DMS53 (cell line): ENCODE results near the gene CABP7.

ENCODE experiments used
- DNase-seq: peaks from one replicate; lab custom pipeline; 2025; lab: John Stamatoyannopoulos, UW

Gene CABP7

GRCh38 chr22:29722587-29722986, 2.8 kb downstream of the CABP7 start:
- DNase-seq = no peak

GRCh38 chr22:29723766-29724165, 4.0 kb downstream of the CABP7 start:
- no peak for DNase-seq

GRCh38 chr22:29724843-29725242, 5.0 kb downstream of the CABP7 start:
- DNase-seq = no peak

GRCh38 chr22:29726106-29726505, 6.3 kb downstream of the CABP7 start:
- no peak for DNase-seq

- DNase-seq = no peak
Observed at GRCh38 chr22:29726512-29727130, 6.8 kb downstream of the CABP7 start.

- peak; percentile 20 for DNase-seq
Observed at GRCh38 chr22:29727131-29727523, 7.3 kb downstream of the CABP7 start.

- DNase-seq = no peak
Observed at GRCh38 chr22:29729161-29729560, 9.4 kb downstream of the CABP7 start.

- no peak for DNase-seq
Observed at GRCh38 chr22:29731058-29731850, 11.5 kb downstream of the CABP7 start.

- DNase-seq = no peak
Observed at GRCh38 chr22:29732883-29733282, 13.1 kb downstream of the CABP7 start.

- DNase-seq = no peak
Observed at GRCh38 chr22:29733362-29734201, 13.8 kb downstream of the CABP7 start.

GRCh38 chr22:29734406-29734805, 14.6 kb downstream of the CABP7 start:
- DNase-seq = no peak

GRCh38 chr22:29734838-29735237, 15.0 kb downstream of the CABP7 start:
- DNase-seq = no peak

- DNase-seq = no peak
Observed at GRCh38 chr22:29735416-29735815, 15.6 kb downstream of the CABP7 start.

GRCh38 chr22:29737251-29738117, 17.7 kb downstream of the CABP7 start:
- no peak for DNase-seq

GRCh38 chr22:29738118-29738815, 18.5 kb downstream of the CABP7 start:
- DNase-seq = no peak

GRCh38 chr22:29739346-29739875, 19.6 kb downstream of the CABP7 start:
- DNase-seq = no peak

GRCh38 chr22:29740216-29740615, 20.4 kb downstream of the CABP7 start:
- no peak for DNase-seq

GRCh38 chr22:29741926-29742325, 22.1 kb downstream of the CABP7 start:
- DNase-seq = no peak

- no peak for DNase-seq
Observed at GRCh38 chr22:29742326-29742725, 22.5 kb downstream of the CABP7 start.

GRCh38 chr22:29744902-29745301, 25.1 kb downstream of the CABP7 start:
- DNase-seq = peak; percentile 78

- DNase-seq = no peak
Observed at GRCh38 chr22:29747832-29748231, 28.0 kb downstream of the CABP7 start.
